ENCODE data around the gene STK16.

GRCh38 chr2:219197388-219197787, 47.9 kb upstream of the STK16 start:
- TF ChIP-seq CTCF (conservative IDR thresholded peaks at IDR 0.05; ENCODE audit: low read depth, low read length) (no peak), EZH2 (IDR thresholded peaks at IDR 0.05; ENCODE audit: borderline replicate concordance, low read depth, low read length, poor library complexity, severe bottlenecking) (no peak)

Measured in A673 (cell line).